Ascending aorta (tissue), 2 donors: Measurements from ENCODE around the gene BCKDHA. TPM values are rescaled to one million over a fixed set of nuclear protein-coding genes. Genes with fewer than 3 reads are reported as not detected.
A peak's percentile ranks its signal among the peaks of the same experiment; 100 is the strongest.

Experiments
- DNase-seq, 2 donors: peaks; one replicate each; pipeline ENCODE4 v3.0.0-alpha.2; 2019; ENCODE audit warnings: low spot score in 2 of 2
- H3K27ac ChIP-seq, 2 donors: fragments of 200-600 bp; sonication (generic); one replicate each; pipeline ENCODE4 v1.5.1; 2016 to 2017; ENCODE audit warnings: mild to moderate bottlenecking in 1 of 2
- H3K27me3 ChIP-seq: fragments of 200-600 bp; sonication (generic); one replicate; pipeline ENCODE4 v1.5.1; 2017
- H3K36me3 ChIP-seq, 2 donors: fragments of 200-600 bp; sonication (generic); one replicate each; pipeline ENCODE4 v1.5.1; 2016
- H3K4me1 ChIP-seq, 2 donors: fragments of 200-600 bp; sonication (generic); one replicate each; pipeline ENCODE4 v1.5.1; 2016 to 2017; ENCODE audit warnings: mild to moderate bottlenecking in 1 of 2
- H3K4me3 ChIP-seq, 2 donors: fragments of 200-600 bp; sonication (generic); one replicate each; pipeline ENCODE4 v1.5.1; 2016 to 2017; ENCODE audit warnings: mild to moderate bottlenecking in 1 of 2
- H3K9me3 ChIP-seq, 2 donors: fragments of 200-600 bp; sonication (generic); one replicate each; pipeline ENCODE4 v1.5.1; 2016
- intact Hi-C: fragments of 100-400 bp; cut with DNase I; formaldehyde crosslinking; loops from one replicate; pipeline ENCODE4 v1.15.1; 2023
- total RNA-seq: library from RNA; depleted of rRNA; stranded (reverse); fragments of >200 nt; gene quantifications from one replicate; pipeline ENCODE4 v1.1.0, GENCODE V29; 2016
- TF ChIP-seq, protein P1 (sequence below), 3 experiments: fragments of 200-600 bp in 2 of 3; fragments of 450-650 bp in 1 of 3; sonication (generic) in 2 of 3; IDR thresholded peaks; one replicate each; pipeline ENCODE4 v1.5.1; 2016 to 2019; ENCODE audit warnings: antibody characterized with exemption in 3 of 3, mild to moderate bottlenecking in 1 of 3, moderate library complexity in 1 of 3

The BCKDHA gene
- total RNA-seq, 1 donor from 2014 or later: 28.5 TPM

DNA sequence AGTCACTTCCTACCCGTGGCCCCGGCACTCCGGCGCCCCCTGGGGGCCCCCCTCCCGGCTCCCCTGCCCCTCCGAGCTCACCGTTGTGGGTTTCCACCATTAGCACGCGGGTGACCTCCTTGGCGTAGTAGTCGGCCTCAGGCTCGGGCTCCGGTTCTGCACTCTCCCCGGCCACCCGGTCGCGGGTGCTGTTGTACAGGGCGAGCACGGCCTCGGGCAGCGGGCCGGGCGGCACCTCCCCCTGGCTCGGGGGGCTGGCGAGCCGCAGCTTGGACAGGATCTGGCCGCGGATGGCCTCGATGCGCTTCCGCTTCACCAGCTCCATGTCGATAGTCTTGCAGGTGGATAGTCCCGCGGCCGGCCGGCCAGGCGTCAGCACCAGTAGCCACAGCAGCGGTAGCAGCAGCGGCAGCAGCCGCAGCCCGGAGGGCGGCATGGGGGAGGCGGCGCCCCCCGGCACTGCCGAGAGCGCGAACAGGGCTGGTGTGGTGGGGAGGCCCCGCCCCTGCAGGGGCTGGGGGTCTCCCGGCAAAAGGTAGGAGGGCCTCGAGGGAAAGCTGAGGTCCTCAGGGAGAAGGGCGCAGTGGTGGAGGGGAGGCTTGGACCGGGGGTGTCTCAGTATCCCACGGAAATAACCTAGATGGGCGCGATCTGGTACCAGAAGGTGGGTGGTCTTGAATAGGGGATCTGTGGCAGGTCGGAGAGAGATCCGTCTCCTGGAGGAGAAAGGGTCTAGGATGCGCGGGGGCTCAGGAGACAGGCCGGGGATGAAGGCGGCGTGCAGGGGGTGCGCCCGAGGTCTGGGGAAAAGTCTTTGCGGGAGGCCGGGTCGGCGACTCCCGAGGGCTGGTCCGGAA lies 44.8 kb upstream of the BCKDHA start:
- H3K27me3 ChIP-seq: no peaks in the 10 kb centered on the region
- no peaks in the 10 kb centered on the region for H3K9me3 ChIP-seq
- peaks cover 0 to 6% of the 10 kb centered on the region in 2 donors for H3K4me1 ChIP-seq
- TF ChIP-seq, protein P1, sequence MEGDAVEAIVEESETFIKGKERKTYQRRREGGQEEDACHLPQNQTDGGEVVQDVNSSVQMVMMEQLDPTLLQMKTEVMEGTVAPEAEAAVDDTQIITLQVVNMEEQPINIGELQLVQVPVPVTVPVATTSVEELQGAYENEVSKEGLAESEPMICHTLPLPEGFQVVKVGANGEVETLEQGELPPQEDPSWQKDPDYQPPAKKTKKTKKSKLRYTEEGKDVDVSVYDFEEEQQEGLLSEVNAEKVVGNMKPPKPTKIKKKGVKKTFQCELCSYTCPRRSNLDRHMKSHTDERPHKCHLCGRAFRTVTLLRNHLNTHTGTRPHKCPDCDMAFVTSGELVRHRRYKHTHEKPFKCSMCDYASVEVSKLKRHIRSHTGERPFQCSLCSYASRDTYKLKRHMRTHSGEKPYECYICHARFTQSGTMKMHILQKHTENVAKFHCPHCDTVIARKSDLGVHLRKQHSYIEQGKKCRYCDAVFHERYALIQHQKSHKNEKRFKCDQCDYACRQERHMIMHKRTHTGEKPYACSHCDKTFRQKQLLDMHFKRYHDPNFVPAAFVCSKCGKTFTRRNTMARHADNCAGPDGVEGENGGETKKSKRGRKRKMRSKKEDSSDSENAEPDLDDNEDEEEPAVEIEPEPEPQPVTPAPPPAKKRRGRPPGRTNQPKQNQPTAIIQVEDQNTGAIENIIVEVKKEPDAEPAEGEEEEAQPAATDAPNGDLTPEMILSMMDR (IDR thresholded peaks at IDR 0.05): peak; percentile 2 to 53 (median 40)
- peak overlapping the region; percentile 66 to 90 for H3K4me3 ChIP-seq
- H3K27ac ChIP-seq: peak overlapping the region; percentile 88 to 93
- peak in 1 of 2 donors; percentile 83 for DNase-seq
- peaks cover 0 to 5% of the 10 kb centered on the region in 2 donors for H3K36me3 ChIP-seq
- intact Hi-C loops: loop anchor here (1.0 to 5.0 kb wide), 3 partner anchors 10 to 136 kb away; partner anchors contain the start of gene AXL

DNA sequence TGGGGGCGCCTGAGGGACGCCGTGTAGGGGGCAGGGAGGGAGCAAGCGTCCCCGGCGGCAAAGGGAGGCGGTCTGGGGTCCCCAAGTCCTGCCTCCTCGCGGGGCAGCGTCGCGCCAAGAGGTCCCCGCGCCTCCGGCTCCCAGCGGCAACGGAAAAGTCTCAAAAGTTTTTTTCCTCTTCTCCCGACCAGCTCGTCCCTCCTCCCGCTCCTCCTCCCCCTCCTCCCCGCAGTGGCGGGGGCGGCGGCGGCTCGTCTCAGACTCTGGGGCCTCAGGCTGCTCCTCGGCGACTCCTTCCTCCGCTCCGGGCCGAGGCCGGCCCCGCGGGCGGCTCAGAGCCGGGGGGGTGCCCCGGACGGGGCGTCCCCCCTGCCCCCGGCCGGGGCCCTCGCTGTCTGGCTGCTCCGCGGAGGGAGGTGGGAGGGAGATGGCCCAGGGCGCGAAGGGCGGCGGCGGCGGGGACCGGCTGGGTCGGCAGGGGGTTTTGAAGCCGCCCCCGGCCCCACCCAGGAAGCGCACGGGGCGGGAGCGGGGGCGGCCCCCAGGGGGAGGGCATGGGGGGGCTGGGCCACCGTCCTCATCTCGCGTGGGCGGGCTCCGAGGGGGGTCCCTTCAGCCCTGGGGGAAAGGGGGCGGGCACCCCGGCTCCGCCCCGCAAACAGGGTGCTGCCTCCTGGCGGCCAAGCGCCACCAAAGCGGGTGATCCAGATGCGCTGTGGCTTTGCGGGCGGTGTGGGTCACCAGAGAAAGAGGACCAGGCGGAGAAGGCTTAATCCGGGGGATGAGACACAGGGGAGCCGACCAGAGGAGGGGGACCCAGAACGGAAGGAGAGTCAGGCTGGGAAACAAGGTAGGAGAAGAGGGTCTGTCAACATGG lies 43.9 kb upstream of the BCKDHA start, which contains the start of gene TGFB1:
Gene TGFB1, minus strand, starts transcription at position 457 of the 877 bp plus-strand sequence. CDS start 878 bp downstream, outside the sequence.
- TF ChIP-seq, protein P1 (IDR thresholded peaks at IDR 0.05): peak; percentile 84 to 95 (median 93)
- intact Hi-C loops: loop anchor here (1.0 to 5.0 kb wide), 5 partner anchors 10 to 136 kb away; partner anchors contain the start of genes AXL and TMEM91
- Histone ChIP-seq H3K4me1 (peaks cover 0 to 6% of the 10 kb centered on the region in 2 donors), H3K4me3 (peak within 1 kb of the TSS; percentile 66 to 90), H3K27ac (peak within 1 kb of the TSS; percentile 88 to 93), H3K27me3 (no peaks in the 10 kb centered on the region), H3K9me3 (no peaks in the 10 kb centered on the region), H3K36me3 (no peaks in the 10 kb centered on the region)
- peak; percentile 62 to 95 for DNase-seq

DNA sequence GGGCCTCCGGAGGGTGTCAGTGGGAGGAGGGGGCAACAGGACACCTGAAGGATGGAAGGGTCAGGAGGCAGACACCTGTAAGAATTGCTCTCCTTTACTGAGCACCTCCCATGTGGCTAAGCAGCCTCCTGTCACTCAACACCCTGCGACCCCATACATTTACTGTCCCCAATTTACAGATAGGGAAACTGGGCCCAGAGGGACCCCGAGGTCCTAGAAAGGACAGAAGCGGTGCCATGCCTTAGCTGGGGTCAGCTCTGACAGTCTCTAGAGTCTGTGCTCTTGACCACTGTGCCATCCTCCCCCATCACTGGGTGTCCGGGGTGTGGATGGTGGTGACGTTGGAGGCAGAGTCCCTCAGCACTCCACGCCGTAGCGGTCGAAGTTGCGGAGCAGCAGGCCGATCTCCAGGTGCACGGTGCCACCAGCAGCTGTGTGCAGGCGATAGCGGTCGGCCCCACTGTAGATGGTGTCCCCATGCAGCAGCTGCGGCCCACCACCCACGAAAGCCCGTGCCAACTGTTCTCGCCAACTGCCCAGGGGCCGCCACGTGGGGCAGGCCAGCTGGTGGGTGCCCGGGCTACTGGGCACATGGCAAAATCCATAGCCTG lies 43.2 kb upstream of the BCKDHA start:
- Histone ChIP-seq H3K27ac (peak overlapping the region; percentile 88 to 93), H3K27me3 (no peaks in the 10 kb centered on the region), H3K9me3 (no peaks in the 10 kb centered on the region), H3K36me3 (no peaks in the 10 kb centered on the region), H3K4me3 (peak overlapping the region; percentile 66 to 90), H3K4me1 (peaks cover 0 to 6% of the 10 kb centered on the region in 2 donors)
- intact Hi-C loops: loop anchor here (2.0 to 5.0 kb wide), 3 partner anchors 22 to 137 kb away; partner anchors contain the start of genes AXL and TMEM91
- TF ChIP-seq, protein P1 (IDR thresholded peaks at IDR 0.05): no peak
- DNase-seq: no peak

DNA sequence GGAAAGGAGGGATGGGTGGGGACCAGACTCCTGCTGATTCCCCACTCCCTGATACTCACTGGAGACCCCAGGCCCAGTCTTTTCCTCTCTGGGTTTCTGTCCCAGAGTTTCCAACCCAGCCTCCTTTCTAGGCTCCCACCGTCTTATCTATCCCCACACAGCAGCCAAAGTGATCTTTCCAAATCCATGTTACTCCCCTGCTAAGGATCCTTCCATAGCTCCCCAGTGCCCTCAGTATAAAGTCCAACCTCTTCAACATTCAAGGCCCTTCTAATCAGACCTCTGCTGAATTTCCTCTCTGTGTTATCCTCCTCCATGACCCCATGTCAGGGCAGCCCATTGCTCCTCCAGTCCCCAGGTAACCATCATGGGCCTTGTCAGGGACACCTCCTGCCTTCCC lies 42.6 kb upstream of the BCKDHA start:
- TF ChIP-seq, protein P1 (IDR thresholded peaks at IDR 0.05): no peak
- no peak overlapping the region for H3K27ac ChIP-seq

DNA sequence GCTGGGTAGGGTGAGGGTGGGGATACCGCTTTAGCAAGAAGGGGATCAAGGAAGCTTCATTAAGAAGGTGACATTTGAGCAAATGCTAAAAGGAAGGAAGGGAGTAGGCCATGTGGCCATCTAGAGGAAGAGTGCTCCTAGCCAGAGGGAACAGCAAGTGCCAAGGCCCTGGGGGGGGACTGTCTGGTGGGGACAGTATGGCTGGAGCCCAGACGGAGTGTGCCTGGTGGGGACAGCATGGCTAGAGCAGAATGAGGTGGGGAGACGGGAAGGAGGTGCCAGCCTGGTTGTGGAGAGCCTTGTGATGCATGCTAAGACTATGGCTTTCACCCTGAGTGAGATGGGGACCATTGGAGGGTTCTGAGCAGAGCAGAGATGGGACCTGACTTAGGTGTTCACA lies 41.8 kb upstream of the BCKDHA start:
- intact Hi-C loops: loop anchor here (2.0 kb wide), 2 partner anchors 21 to 47 kb away; partner anchors contain the start of gene TMEM91

More for the DNA sequence above, 42.6 kb upstream of the BCKDHA start:
- H3K4me3 ChIP-seq: no peak overlapping the region
- peaks cover 0 to 4% of the 10 kb centered on the region in 2 donors for H3K4me1 ChIP-seq
- no peaks in the 10 kb centered on the region for H3K27me3 ChIP-seq
- no peaks in the 10 kb centered on the region for H3K9me3 ChIP-seq
- no peak for DNase-seq
- no peaks in the 10 kb centered on the region for H3K36me3 ChIP-seq
- intact Hi-C loops: loop anchor here (2.0 kb wide), 2 partner anchors 22 to 46 kb away; partner anchors contain the start of gene TMEM91

More for the DNA sequence above, 41.8 kb upstream of the BCKDHA start:
- Histone ChIP-seq H3K27me3 (no peaks in the 10 kb centered on the region), H3K4me3 (no peak overlapping the region), H3K9me3 (no peaks in the 10 kb centered on the region), H3K4me1 (no peaks in the 10 kb centered on the region), H3K27ac (no peak overlapping the region), H3K36me3 (no peaks in the 10 kb centered on the region)
- TF ChIP-seq, protein P1 (IDR thresholded peaks at IDR 0.05): no peak
- no peak for DNase-seq
